Breast epithelium (tissue), 3 donors: ENCODE results near the gene NPIPA1.
"Not testable (repeated sequence)": the region's sequence is repeated elsewhere in the genome, so short reads cannot be mapped to it uniquely, and the experiment has no call there.

ENCODE experiments used
- CTCF ChIP-seq, 3 donors: fragments of 450-650 bp; IDR thresholded peaks; one replicate each; pipeline ENCODE4 v1.5.1; 2016 to 2017; ENCODE audit warnings: antibody characterized with exemption in 3 of 3, mild to moderate bottlenecking in 3 of 3, moderate library complexity in 3 of 3
- POLR2A ChIP-seq: fragments of 450-650 bp; IDR thresholded peaks from one replicate; pipeline ENCODE4 v1.6.1; 2016; ENCODE audit warnings: antibody characterized with exemption, mild to moderate bottlenecking, moderate library complexity
- POLR2AphosphoS5 ChIP-seq, 3 donors: sonication (generic); formaldehyde crosslinking; IDR thresholded peaks; one replicate each; pipeline ENCODE4 v1.6.1; 2017; ENCODE audit warnings: antibody characterized with exemption in 3 of 3

- TF ChIP-seq POLR2A; CTCF (IDR thresholded peaks at IDR 0.05); POLR2AphosphoS5 (IDR thresholded peaks at IDR 0.05): not testable (repeated sequence)
Observed at GRCh38 chr16:14988661-14989191, 51.5 kb downstream of the NPIPA1 start.
